Chondrocyte (in vitro differentiated cells): ENCODE measurements around the gene PPP1R11. TPM values are rescaled to one million over a fixed set of nuclear protein-coding genes. Genes with fewer than 3 reads are reported as not detected.

Source experiments
- DNase-seq: peaks from one replicate; pipeline ENCODE4 v3.0.0; 2021; ENCODE audit warnings: mixed read lengths, low spot score
- H3K27ac Mint-ChIP-seq: one replicate; pipeline ENCODE4 v1.8.0; 2021; ENCODE audit warnings: mild to moderate bottlenecking, moderate library complexity, mixed read lengths; ENCODE audit not compliant: unreplicated experiment
- H3K27me3 Mint-ChIP-seq: 2 replicates; pipeline ENCODE4 v1.8.0; 2021; ENCODE audit warnings: low read depth, mixed read lengths
- H3K36me3 Mint-ChIP-seq: 2 replicates; pipeline ENCODE4 v1.8.0; 2021; ENCODE audit warnings: low read depth, mixed read lengths
- H3K4me1 Mint-ChIP-seq: 2 replicates; pipeline ENCODE4 v1.8.0; 2021; ENCODE audit warnings: low read depth, mild to moderate bottlenecking, mixed read lengths
- H3K4me3 Mint-ChIP-seq: one replicate; pipeline ENCODE4 v1.8.0; 2021; ENCODE audit warnings: mild to moderate bottlenecking, moderate library complexity, mixed read lengths; ENCODE audit not compliant: unreplicated experiment
- H3K9me3 Mint-ChIP-seq: 2 replicates; pipeline ENCODE4 v1.8.0; 2021; ENCODE audit warnings: low read depth, mixed read lengths
- CTCF ChIP-seq: fragments of 200-600 bp; sonication (generic); IDR thresholded peaks from 2 replicates; pipeline ENCODE4 v1.5.0; 2021; ENCODE audit warnings: antibody characterized with exemption, mild to moderate bottlenecking, moderate library complexity
- total RNA-seq: library from RNA; stranded (reverse); gene quantifications from 3 replicates; pipeline ENCODE4 v1.2.1, GENCODE V29; 2021

Gene PPP1R11
- total RNA-seq, 1 donor from 2014 or later: 47.1 TPM

GRCh38 chr6:30087876-30088275 is 20.9 kb downstream of the PPP1R11 start:
- TF ChIP-seq CTCF: no peak
- Mint-ChIP-seq H3K27me3 (peaks cover 51% of the 10 kb centered on the region), H3K36me3 (peaks cover 1% of the 10 kb centered on the region), H3K4me3 (no peak overlapping the region), H3K9me3 (no peaks in the 10 kb centered on the region), H3K27ac (no peak overlapping the region), H3K4me1 (peaks cover 15% of the 10 kb centered on the region)
- no peak for DNase-seq

- H3K27me3 Mint-ChIP-seq: peaks cover 61% of the 10 kb centered on the region
- H3K27ac Mint-ChIP-seq: no peak overlapping the region
- no peak for DNase-seq
- H3K4me1 Mint-ChIP-seq: peaks cover 15% of the 10 kb centered on the region
- H3K9me3 Mint-ChIP-seq: no peaks in the 10 kb centered on the region
- H3K36me3 Mint-ChIP-seq: no peaks in the 10 kb centered on the region
- no peak overlapping the region for H3K4me3 Mint-ChIP-seq
- no peak for TF ChIP-seq CTCF
These were observed 24.8 kb downstream of the PPP1R11 start for GRCh38 chr6:30091577-30092381.

- Mint-ChIP-seq H3K4me3 (no peak overlapping the region), H3K27ac (no peak overlapping the region), H3K27me3 (peaks cover 61% of the 10 kb centered on the region), H3K9me3 (no peaks in the 10 kb centered on the region), H3K4me1 (peaks cover 15% of the 10 kb centered on the region), H3K36me3 (no peaks in the 10 kb centered on the region)
- no peak for TF ChIP-seq CTCF
- no peak for DNase-seq
These were observed 26.0 kb downstream of the PPP1R11 start for GRCh38 chr6:30092852-30093543.

GRCh38 chr6:30093951-30094661 is 27.1 kb downstream of the PPP1R11 start:
- H3K9me3 Mint-ChIP-seq: no peaks in the 10 kb centered on the region
- no peak overlapping the region for H3K4me3 Mint-ChIP-seq
- H3K36me3 Mint-ChIP-seq: no peaks in the 10 kb centered on the region
- peaks cover 65% of the 10 kb centered on the region for H3K27me3 Mint-ChIP-seq
- no peak for TF ChIP-seq CTCF
- no peak for DNase-seq
- H3K4me1 Mint-ChIP-seq: peaks cover 15% of the 10 kb centered on the region
- no peak overlapping the region for H3K27ac Mint-ChIP-seq

- H3K4me1 Mint-ChIP-seq: peaks cover 18% of the 10 kb centered on the region
- no peak for DNase-seq
- H3K9me3 Mint-ChIP-seq: no peaks in the 10 kb centered on the region
- H3K4me3 Mint-ChIP-seq: no peak overlapping the region
- peaks cover 68% of the 10 kb centered on the region for H3K27me3 Mint-ChIP-seq
- no peak for TF ChIP-seq CTCF
- H3K27ac Mint-ChIP-seq: no peak overlapping the region
- H3K36me3 Mint-ChIP-seq: peaks cover 2% of the 10 kb centered on the region
These were observed 29.8 kb downstream of the PPP1R11 start for GRCh38 chr6:30096829-30097228.
